Stimulated activated CD8-positive, alpha-beta memory T cell treated with anti-CD3 and anti-CD28 coated beads, Interleukin-4, amount 100 ng/mL, for 24 hours (primary cell): ENCODE results near the gene HOXC4.

ENCODE experiments used
- DNase-seq: peaks from one replicate; pipeline ENCODE4 v3.0.0-alpha.2; 2020; ENCODE audit warnings: low read depth

HOXC4 gene

DNA sequence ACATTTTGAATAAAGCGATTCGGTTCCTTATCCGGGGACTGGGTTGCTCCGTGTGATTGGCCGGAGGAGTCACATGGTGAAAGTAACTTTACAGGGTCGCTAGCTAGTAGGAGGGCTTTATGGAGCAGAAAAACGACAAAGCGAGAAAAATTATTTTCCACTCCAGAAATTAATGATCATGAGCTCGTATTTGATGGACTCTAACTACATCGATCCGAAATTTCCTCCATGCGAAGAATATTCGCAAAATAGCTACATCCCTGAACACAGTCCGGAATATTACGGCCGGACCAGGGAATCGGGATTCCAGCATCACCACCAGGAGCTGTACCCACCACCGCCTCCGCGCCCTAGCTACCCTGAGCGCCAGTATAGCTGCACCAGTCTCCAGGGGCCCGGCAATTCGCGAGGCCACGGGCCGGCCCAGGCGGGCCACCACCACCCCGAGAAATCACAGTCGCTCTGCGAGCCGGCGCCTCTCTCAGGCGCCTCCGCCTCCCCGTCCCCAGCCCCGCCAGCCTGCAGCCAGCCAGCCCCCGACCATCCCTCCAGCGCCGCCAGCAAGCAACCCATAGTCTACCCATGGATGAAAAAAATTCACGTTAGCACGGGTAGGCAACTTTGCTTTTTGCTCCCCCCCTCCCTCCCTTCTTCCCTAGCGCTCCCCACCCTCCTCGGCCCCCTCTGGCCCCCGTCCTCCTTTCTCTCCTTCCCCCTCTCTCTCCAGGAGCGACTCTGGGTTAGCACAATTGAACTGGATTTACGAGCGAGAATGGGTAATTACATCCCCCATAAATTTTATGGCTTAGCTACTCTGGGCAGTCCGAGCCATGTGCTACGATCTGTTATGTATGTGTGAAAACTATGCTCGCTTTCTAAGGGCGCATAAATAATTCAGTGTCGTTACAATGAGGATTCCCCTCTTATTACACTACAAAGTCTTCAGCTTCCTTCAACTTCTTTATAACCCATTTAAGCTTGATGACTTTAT lies at the start of gene HOXC4:
TSS of gene HOXC4 (plus strand) at position 85 of the 991 bp plus-strand sequence. CDS start at position 173, 88 bp downstream.
- no peak for DNase-seq

DNA sequence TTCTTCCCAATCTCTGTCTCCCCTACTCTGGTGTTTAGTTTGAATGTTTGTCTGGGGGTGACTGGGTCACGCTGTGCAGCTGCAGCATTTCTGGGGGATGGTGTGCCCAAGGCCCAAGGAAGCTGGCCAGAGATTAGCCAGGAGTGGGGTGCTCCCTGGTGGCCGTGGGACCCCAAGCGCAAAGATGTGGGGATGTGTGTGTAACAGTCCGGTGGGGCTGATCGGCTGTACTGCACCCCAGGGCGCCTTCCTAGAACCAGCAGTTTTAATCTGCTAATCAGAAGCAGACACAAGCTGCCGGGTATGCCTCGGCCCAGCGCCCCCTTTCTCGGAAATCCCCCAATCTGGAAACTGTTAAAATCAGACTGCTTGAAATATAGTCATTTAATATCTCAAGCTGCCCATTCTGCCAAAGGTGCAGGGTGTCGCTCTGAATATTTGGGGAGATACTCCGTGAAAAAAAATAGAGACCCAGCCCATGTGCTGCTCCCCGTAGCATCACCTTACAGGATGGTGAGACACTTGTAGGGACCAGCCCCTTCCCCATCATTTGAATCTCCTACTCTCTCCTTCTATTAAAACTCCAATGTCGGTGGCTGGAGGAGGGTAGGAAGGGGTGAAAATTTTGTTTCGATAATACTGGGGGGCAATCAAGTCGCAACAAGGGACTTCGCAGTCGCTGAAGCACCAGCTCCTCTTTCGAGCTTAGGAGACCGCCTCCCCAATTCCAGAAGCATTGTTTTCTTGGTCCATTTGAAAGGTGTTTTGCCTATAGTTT lies 49.4 kb upstream of the HOXC4 start:
- no peak for DNase-seq

- DNase-seq = no peak
Measured at GRCh38 chr12:54004841-54005530, 48.6 kb upstream of the HOXC4 start.

DNA sequence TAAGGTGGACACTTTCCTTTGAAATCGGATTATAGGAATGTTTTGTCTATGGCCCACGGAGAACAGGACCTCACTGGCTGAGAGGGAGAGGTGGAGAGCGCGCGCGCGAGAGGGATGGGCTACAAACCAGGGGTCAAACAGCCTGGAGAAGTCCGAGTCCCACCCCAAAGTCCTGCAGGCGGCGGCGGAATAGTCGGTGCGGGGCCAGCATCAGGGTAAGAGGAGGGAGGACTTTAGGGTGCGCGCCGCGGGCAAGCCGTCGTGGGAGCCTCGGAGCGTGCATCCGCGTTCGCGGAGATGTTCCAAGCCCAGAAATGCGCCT lies 48.1 kb upstream of the HOXC4 start:
- no peak for DNase-seq

DNA sequence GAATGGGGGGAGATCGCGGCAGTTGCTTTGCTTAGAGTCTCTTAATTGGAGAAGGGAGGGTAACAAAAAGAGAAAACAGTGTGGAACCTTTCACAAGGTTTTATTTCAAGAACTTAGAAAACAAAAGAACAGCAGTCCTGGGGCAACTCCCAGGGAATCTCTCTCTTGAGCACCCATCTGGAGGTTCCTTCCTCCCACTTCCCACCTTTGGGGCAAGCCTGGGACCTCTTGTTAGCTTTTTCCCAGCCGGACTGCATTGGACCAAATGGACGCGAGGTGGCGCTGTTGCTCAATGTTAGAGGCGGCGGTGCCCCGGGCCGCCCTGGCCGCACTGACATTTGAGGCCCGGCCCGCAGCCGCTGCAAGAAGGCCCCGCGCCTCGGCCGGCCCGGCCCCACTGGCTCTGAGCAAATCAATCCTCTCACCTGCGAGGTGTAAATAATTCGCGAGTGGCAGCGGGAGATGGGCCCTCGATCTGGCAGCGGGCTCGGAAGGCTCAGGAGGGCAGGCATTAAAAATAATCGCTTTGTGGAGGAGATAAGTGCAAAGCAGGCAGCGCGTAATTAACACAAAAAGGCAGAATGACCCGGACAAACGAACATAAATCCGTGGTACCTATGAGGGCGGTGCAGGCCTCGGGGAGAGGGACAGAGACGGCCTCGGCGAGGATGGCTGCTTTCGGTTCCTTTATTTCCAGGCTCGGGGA lies 47.6 kb upstream of the HOXC4 start:
- DNase-seq = peak; percentile 74

DNA sequence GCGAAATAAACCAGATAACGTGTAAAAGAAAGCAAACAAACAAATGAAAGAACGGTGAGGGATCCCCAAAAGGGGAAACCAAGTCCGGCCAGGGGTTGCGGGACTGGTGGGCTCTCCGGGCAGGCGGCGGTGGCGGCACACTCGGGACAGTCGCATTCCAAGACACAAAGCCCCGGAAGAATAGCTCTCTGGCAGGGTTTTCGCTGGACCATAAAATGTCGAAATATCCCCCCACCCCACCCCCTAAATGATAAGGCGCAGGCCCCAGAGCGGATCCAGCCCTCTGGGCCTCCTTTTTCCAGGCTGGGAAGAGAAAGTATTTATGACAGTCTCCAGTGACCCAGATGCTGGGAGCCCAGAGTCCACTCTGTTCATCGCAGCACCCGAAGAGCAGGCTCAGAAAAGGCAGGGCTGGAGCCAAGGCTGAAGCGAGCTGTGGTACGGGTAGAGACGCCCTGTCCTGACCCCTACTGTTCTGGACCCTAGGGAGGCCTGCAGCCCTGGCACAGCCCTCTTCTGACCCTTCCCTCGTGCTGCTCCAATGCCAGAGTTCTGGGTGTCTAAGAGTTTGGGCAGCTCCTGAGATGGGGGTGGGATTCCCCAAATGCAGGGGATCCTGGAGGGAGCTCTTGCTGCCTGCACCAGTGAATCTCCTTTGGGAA lies 46.9 kb upstream of the HOXC4 start:
- no peak for DNase-seq

DNA sequence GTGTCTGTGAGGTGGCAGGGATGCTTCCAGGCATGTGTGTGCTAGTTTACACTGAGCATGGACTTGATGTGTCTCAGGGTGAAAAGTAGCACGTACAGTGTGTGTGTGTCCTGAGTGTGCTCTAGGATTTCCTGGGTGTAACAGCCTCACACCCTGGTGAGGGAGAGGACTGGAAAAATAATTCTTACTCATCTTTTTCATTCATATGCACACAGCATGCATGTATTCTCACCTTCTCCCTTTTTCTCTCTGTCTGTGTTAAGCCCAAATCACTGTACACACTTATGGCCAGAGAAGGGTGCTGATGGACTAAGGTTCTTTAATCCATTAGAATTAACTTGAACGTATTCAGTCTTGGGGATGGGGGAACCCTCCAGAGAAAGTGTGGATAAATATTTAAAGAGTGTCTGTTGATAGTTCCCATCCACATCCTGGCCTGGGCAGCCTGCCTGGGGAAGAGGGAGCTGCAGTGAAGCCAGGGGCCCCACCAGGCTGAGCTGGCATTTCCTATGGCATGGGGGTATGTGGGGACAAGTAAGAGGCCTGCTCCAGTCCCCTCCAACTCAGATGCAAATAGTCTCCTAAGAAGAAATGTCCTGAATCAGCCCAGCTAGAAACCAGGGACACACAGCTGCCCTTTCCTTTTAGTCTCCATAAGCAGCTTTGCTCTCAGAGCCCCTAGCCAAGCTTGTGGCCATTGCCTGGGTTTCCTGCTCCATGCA lies 45.9 kb upstream of the HOXC4 start:
- no peak for DNase-seq

GRCh38 chr12:54008260-54008552 lies 45.4 kb upstream of the HOXC4 start:
- DNase-seq = no peak

DNA sequence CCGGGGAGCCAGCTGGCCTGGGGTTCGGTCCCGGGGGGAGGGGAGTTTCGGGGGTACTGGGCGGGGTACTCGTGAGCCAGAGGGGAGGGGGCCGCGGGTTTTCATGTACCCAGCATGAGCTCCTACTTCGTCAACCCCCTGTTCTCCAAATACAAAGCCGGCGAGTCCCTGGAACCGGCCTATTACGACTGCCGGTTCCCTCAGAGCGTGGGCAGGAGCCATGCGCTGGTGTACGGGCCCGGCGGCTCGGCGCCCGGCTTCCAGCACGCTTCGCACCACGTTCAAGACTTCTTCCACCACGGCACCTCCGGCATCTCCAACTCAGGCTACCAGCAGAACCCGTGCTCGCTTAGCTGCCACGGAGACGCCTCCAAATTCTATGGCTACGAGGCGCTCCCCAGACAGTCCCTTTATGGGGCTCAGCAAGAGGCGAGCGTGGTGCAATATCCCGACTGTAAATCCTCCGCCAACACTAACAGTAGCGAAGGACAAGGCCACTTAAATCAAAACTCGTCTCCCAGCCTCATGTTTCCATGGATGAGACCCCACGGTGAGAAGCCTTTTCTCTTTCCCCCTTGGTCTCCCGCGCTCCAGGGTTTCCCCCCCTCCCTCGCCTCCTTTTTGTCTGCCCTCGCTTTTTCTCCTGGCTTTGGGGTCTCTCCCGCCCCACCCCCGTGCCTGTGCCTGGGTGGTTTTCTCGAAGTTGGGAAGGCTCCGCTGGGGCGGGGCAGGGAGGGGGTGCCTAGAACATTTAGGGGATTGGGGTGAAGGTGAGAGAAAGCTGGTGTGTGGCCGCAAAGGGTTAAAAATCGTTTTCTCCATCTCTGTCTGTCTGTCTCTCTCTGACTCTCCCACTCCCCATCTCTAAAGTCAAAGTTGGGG lies 44.2 kb upstream of the HOXC4 start:
- no peak for DNase-seq

DNA sequence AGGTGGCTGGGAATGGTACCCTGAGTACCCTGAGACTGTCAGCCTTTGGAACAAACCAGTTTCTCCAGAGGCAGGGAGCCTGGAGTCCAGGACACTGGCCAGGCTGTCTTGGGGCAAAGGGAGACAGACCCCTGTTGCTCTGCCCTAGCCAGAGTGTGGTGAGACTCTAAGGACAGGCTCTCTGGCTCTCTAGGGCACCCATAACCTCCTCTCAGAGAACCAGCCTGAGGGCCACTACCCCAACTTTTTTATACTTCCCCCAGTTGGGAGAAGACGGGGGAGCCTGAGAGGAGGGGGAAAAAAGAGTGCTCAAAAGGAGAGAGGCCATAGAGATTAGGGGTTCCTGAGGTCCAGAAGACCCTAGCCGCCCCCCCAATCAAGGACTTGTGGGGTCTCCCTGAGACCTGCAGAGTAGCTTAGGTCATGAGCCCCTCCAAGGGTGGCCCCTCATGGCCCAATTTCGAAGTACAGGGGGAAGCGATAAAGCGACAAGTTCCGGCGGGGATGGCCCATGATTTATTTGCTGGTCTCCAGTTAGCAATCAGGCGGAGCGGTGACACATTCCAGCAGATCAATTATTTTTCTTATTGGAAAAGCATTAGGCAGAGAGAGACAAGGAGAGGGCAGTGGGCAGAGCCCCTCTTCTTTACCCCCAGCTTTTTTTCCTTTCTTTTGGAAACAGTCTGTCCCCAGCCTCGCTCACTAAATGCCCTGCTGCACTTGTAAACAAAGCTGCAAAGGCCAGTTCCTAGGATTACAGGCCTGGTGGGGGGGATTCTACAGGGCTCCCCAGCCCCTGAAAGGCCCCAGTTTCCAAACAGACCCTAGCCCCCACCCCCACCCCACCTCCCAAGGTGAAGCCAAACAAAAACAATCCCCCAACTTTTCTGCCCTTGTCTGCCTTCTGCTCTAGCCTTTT lies 43.3 kb upstream of the HOXC4 start:
- no peak for DNase-seq

DNA sequence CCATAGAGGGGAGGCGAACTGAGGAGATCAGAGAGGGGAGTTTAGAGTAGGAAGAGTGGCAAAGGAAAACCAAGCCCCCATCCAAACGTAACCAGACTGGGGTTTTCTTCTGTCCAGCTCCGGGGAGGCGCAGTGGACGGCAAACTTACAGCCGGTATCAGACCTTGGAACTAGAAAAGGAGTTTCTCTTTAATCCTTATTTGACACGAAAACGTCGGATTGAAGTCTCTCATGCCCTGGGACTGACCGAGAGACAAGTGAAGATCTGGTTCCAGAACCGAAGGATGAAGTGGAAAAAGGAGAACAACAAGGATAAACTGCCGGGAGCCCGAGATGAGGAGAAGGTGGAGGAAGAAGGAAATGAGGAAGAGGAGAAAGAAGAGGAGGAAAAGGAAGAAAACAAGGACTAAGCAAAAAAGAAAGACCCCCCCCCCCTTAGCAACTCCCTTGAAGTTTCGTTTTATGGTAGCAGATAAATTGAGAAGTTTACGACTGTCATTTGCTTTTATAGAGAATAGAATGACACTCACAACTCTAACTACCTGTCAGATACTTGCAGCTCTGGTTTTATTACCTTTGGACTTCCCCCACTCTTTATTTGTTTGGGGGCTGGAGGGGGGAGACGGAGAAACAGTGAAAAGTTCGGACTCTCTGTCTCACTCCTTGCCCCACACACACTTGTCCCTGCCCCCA lies 42.5 kb upstream of the HOXC4 start:
- DNase-seq = no peak

GRCh38 chr12:54011665-54012532 lies 41.7 kb upstream of the HOXC4 start:
- no peak for DNase-seq

DNA sequence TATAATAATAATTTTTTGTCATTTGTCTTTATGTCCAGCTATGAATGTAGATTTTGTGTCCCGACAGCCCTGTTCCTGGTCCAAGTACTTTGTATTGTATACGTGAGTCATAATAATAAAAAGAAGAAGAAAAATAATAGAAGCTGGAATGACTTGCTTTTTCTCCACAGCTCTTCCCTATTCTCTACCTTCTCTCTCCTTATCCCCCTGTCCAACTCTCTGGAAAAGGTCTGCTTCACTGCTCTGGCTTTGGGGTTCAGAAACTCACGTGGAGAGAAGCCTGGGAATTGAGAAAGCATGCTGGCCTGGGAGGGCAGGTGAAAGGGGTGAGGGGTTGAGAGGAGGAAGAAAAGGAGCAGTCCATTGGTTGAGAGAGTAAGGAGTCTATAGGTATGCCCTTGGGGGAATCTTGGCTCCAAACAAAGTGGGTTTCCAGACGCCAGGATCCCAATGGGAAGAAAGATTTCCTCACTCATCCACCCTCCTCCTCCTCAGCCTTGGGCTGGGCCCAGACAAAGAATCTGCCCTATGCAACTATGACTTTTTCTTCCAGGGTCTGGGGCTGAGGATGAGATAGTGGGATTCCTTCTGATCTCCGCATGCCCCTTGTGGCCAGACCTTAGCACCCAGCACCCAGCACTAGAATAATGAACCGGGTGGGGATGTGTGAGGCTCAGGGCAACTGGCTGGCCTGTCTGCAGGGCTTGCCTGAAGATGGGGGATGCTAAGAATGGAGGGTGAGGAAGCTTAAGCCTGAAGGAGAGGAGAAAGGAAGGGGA lies 40.8 kb upstream of the HOXC4 start:
- DNase-seq = no peak

GRCh38 chr12:54014377-54015017 lies 39.1 kb upstream of the HOXC4 start:
- no peak for DNase-seq

- DNase-seq = no peak
Measured at GRCh38 chr12:54015018-54015931, 38.4 kb upstream of the HOXC4 start.
